Measurements from ENCODE around the gene CRYM. TPM values are rescaled to one million over a fixed set of nuclear protein-coding genes. Genes with fewer than 3 reads are reported as not detected.

Gene CRYM
- total RNA-seq, 1 donor from 2014 or later: not detected

Other genes with a start within 250 kb of the CRYM start
- gene DNAH3, start 127.4 kb downstream of the CRYM start, total RNA-seq: not detected in 2 replicates
- 2.0 and 9.4 TPM in 2 replicates for gene LDAF1, start 119.6 kb downstream of the CRYM start, total RNA-seq
- under 0.01 and 0.22 TPM in 2 replicates for gene ZP2, start 66.7 kb downstream of the CRYM start, total RNA-seq
- not detected in 2 replicates for gene ANKS4B, start 44.6 kb downstream of the CRYM start, total RNA-seq